Naive B cell (primary cell): ENCODE results near the gene TYMS. TPM values are rescaled to one million over a fixed set of nuclear protein-coding genes. Genes with fewer than 3 reads are reported as not detected.

Source experiments
- ATAC-seq, 2 donors: fragments of 150-1000 bp; cut with Tn5 transposase; 2 replicates each; pipeline ENCODE4 v1.10.0; 2021; ENCODE audit warnings: low read depth in 2 of 2, mild to moderate bottlenecking in 2 of 2, moderate library complexity in 2 of 2
- DNase-seq: peaks from one replicate; pipeline ENCODE4 v3.0.0; 2022
- H3K27ac Mint-ChIP-seq, 6 donors: one replicate each; pipeline ENCODE4 v1.8.0; 2020 to 2022; ENCODE audit warnings: mild to moderate bottlenecking in 6 of 6, mixed read lengths in 6 of 6, moderate library complexity in 5 of 6, inconsistent platforms in 2 of 6
- H3K27me3 Mint-ChIP-seq, 3 donors: one replicate each; pipeline ENCODE4 v1.8.0; 2021 to 2022; ENCODE audit warnings: mixed read lengths in 3 of 3, mild to moderate bottlenecking in 1 of 3
- H3K36me3 Mint-ChIP-seq, 2 donors: one replicate each; pipeline ENCODE4 v1.8.0; 2020 to 2022; ENCODE audit warnings: mixed read lengths in 2 of 2, inconsistent platforms in 1 of 2, mild to moderate bottlenecking in 1 of 2
- H3K4me1 Mint-ChIP-seq, 3 donors: one replicate each; pipeline ENCODE4 v1.8.0; 2020 to 2022; ENCODE audit warnings: mixed read lengths in 3 of 3, inconsistent platforms in 1 of 3, mild to moderate bottlenecking in 1 of 3, moderate library complexity in 1 of 3
- H3K4me3 Mint-ChIP-seq, 8 donors: one replicate each; pipeline ENCODE4 v1.8.0; 2020 to 2022; ENCODE audit warnings: mild to moderate bottlenecking in 8 of 8, mixed read lengths in 8 of 8, moderate library complexity in 8 of 8, inconsistent platforms in 2 of 8
- H3K9me3 Mint-ChIP-seq, 7 donors: one replicate each; pipeline ENCODE4 v1.8.0; 2020 to 2022; ENCODE audit warnings: mixed read lengths in 7 of 7, mild to moderate bottlenecking in 5 of 7, inconsistent platforms in 2 of 7, moderate library complexity in 1 of 7
- polyA plus RNA-seq, 6 donors: library from polyadenylated mRNA; unstranded; fragments of 300-500 nt; fragmentation: Illumina TruSeq; gene quantifications; one replicate each; pipeline ENCODE4 v1.2.3, GENCODE V29; 2021; ENCODE audit warnings: low read depth in 6 of 6

TYMS gene
- polyA plus RNA-seq: 1 to 10 TPM in 1 of 6 donors, not detected in 5; 1.0 TPM

- Mint-ChIP-seq H3K27me3 (peaks cover 30 to 55% (median 49%) of the 10 kb centered on the region in 3 donors), H3K4me1 (peaks cover 4 to 20% (median 9%) of the 10 kb centered on the region in 3 donors), H3K4me3 (peak within 1 kb of the TSS; percentile 64 to 92 (median 85)), H3K9me3 (peaks cover 0 to 8% (median 2%) of the 10 kb centered on the region in 7 donors), H3K27ac (peak within 1 kb of the TSS in 1 of 6 donors; percentile 85), H3K36me3 (no peaks in the 10 kb centered on the region)
- no peak for DNase-seq
- ATAC-seq: peak; percentile 37 to 52
Measured at GRCh38 chr18:657311-658000, at the start of gene TYMS. TYMS (plus strand) TSS chr18:657653; CDS start chr18:657743, 90 bp downstream.

- no peak for ATAC-seq
- Mint-ChIP-seq H3K4me3 (no peak overlapping the region), H3K4me1 (no peaks in the 10 kb centered on the region), H3K9me3 (peaks cover 0 to 2% (median 0%) of the 10 kb centered on the region in 7 donors), H3K36me3 (no peaks in the 10 kb centered on the region), H3K27ac (no peak overlapping the region), H3K27me3 (peaks cover 4 to 18% (median 8%) of the 10 kb centered on the region in 3 donors)
- no peak for DNase-seq
Measured at GRCh38 chr18:607930-608329, 49.5 kb upstream of the TYMS start.

GRCh38 chr18:610214-610928, 47.1 kb upstream of the TYMS start:
- no peaks in the 10 kb centered on the region for H3K4me1 Mint-ChIP-seq
- H3K27me3 Mint-ChIP-seq: peaks cover 0 to 18% (median 8%) of the 10 kb centered on the region in 3 donors
- no peak overlapping the region for H3K27ac Mint-ChIP-seq
- ATAC-seq (no peak), DNase-seq (no peak)
- H3K36me3 Mint-ChIP-seq: no peaks in the 10 kb centered on the region
- no peak overlapping the region for H3K4me3 Mint-ChIP-seq
- H3K9me3 Mint-ChIP-seq: peaks cover 0 to 2% (median 0%) of the 10 kb centered on the region in 7 donors

- Mint-ChIP-seq H3K27me3 (peaks cover 0 to 12% (median 0%) of the 10 kb centered on the region in 3 donors), H3K4me3 (no peak overlapping the region), H3K36me3 (no peaks in the 10 kb centered on the region), H3K27ac (no peak overlapping the region), H3K9me3 (no peaks in the 10 kb centered on the region), H3K4me1 (no peaks in the 10 kb centered on the region)
- DNase-seq: no peak
- no peak for ATAC-seq
Measured at GRCh38 chr18:612156-612555, 45.3 kb upstream of the TYMS start.

GRCh38 chr18:614193-614592, 43.3 kb upstream of the TYMS start:
- peaks cover 0 to 12% (median 0%) of the 10 kb centered on the region in 3 donors for H3K27me3 Mint-ChIP-seq

GRCh38 chr18:615092-615521, 42.3 kb upstream of the TYMS start:
- Mint-ChIP-seq H3K9me3 (no peaks in the 10 kb centered on the region), H3K27me3 (peaks cover 0 to 12% (median under 1%) of the 10 kb centered on the region in 3 donors), H3K4me3 (no peak overlapping the region), H3K36me3 (no peaks in the 10 kb centered on the region), H3K4me1 (no peaks in the 10 kb centered on the region), H3K27ac (peak overlapping the region in 1 of 6 donors; percentile 36)
- DNase-seq (no peak), ATAC-seq (no peak)

More at GRCh38 chr18:614193-614592, 43.3 kb upstream of the TYMS start:
- Mint-ChIP-seq H3K9me3 (no peaks in the 10 kb centered on the region), H3K4me3 (no peak overlapping the region), H3K36me3 (no peaks in the 10 kb centered on the region), H3K4me1 (no peaks in the 10 kb centered on the region), H3K27ac (no peak overlapping the region)
- DNase-seq (no peak), ATAC-seq (no peak)

GRCh38 chr18:615773-616172, 41.7 kb upstream of the TYMS start:
- no peaks in the 10 kb centered on the region for H3K36me3 Mint-ChIP-seq
- no peak for ATAC-seq
- H3K27me3 Mint-ChIP-seq: peaks cover 0 to 12% (median 4%) of the 10 kb centered on the region in 3 donors
- no peaks in the 10 kb centered on the region for H3K9me3 Mint-ChIP-seq
- no peaks in the 10 kb centered on the region for H3K4me1 Mint-ChIP-seq
- H3K27ac Mint-ChIP-seq: no peak overlapping the region
- no peak for DNase-seq
- no peak overlapping the region for H3K4me3 Mint-ChIP-seq

GRCh38 chr18:616380-616995, 41.0 kb upstream of the TYMS start:
- Mint-ChIP-seq H3K4me1 (no peaks in the 10 kb centered on the region), H3K27ac (no peak overlapping the region), H3K27me3 (peaks cover 0 to 11% (median 4%) of the 10 kb centered on the region in 3 donors), H3K36me3 (no peaks in the 10 kb centered on the region), H3K4me3 (no peak overlapping the region), H3K9me3 (no peaks in the 10 kb centered on the region)
- DNase-seq (no peak), ATAC-seq (no peak)

GRCh38 chr18:617970-618504, 39.4 kb upstream of the TYMS start:
- ATAC-seq (no peak), DNase-seq (no peak)
- no peak overlapping the region for H3K4me3 Mint-ChIP-seq
- H3K27ac Mint-ChIP-seq: no peak overlapping the region
- H3K36me3 Mint-ChIP-seq: no peaks in the 10 kb centered on the region
- H3K9me3 Mint-ChIP-seq: no peaks in the 10 kb centered on the region
- H3K4me1 Mint-ChIP-seq: no peaks in the 10 kb centered on the region
- peaks cover 0 to 7% (median 4%) of the 10 kb centered on the region in 3 donors for H3K27me3 Mint-ChIP-seq

GRCh38 chr18:618618-619017, 38.8 kb upstream of the TYMS start:
- Mint-ChIP-seq H3K36me3 (no peaks in the 10 kb centered on the region), H3K4me3 (no peak overlapping the region), H3K4me1 (no peaks in the 10 kb centered on the region), H3K9me3 (no peaks in the 10 kb centered on the region), H3K27me3 (peaks cover 0 to 7% (median 4%) of the 10 kb centered on the region in 3 donors), H3K27ac (no peak overlapping the region)
- DNase-seq (no peak), ATAC-seq (no peak)

- no peaks in the 10 kb centered on the region for H3K4me1 Mint-ChIP-seq
- no peak overlapping the region for H3K4me3 Mint-ChIP-seq
- DNase-seq: no peak
- H3K27me3 Mint-ChIP-seq: peaks cover 6 to 18% (median 7%) of the 10 kb centered on the region in 3 donors
- no peaks in the 10 kb centered on the region for H3K36me3 Mint-ChIP-seq
- no peak for ATAC-seq
- no peaks in the 10 kb centered on the region for H3K9me3 Mint-ChIP-seq
- H3K27ac Mint-ChIP-seq: no peak overlapping the region
Measured at GRCh38 chr18:621291-622043, 36.0 kb upstream of the TYMS start.

- Mint-ChIP-seq H3K9me3 (no peaks in the 10 kb centered on the region), H3K4me1 (no peaks in the 10 kb centered on the region), H3K36me3 (no peaks in the 10 kb centered on the region), H3K27me3 (peaks cover 6 to 18% (median 7%) of the 10 kb centered on the region in 3 donors), H3K27ac (peak overlapping the region in 1 of 6 donors; percentile 48), H3K4me3 (no peak overlapping the region)
- DNase-seq (no peak), ATAC-seq (no peak)
Measured at GRCh38 chr18:622289-622688, 35.2 kb upstream of the TYMS start.
